Activated gamma-delta T cell treated with anti-CD3 and anti-CD28 coated beads, Interleukin-2, amount 50 U/mL, for 16 hours (primary cell): ENCODE results near the gene KCNC4.
A peak's percentile ranks its signal among the peaks of the same experiment; 100 is the strongest.

Source experiments
- DNase-seq: peaks from one replicate; pipeline ENCODE4 v3.0.0-alpha.2; 2020; ENCODE audit warnings: low read depth

Gene KCNC4

GRCh38 chr1:110189181-110189580 is 20.9 kb upstream of the KCNC4 start:
- DNase-seq, result no peak

- no peak for DNase-seq
These were observed 19.7 kb upstream of the KCNC4 start for GRCh38 chr1:110190282-110190929.

GRCh38 chr1:110192541-110192940 is 17.6 kb upstream of the KCNC4 start:
- DNase-seq, result no peak

- DNase-seq, result no peak
These were observed 14.9 kb upstream of the KCNC4 start for GRCh38 chr1:110195196-110195595.

GRCh38 chr1:110196917-110197765 is 13.0 kb upstream of the KCNC4 start:
- DNase-seq, result peak; percentile 26

GRCh38 chr1:110197905-110198629 is 12.0 kb upstream of the KCNC4 start:
- DNase-seq, result no peak

GRCh38 chr1:110198746-110199145 is 11.4 kb upstream of the KCNC4 start:
- DNase-seq, result no peak

GRCh38 chr1:110200190-110200589 is 9.9 kb upstream of the KCNC4 start:
- DNase-seq, result no peak

GRCh38 chr1:110200666-110201065 is 9.4 kb upstream of the KCNC4 start:
- no peak for DNase-seq

GRCh38 chr1:110201157-110201825 is 8.8 kb upstream of the KCNC4 start:
- DNase-seq, result no peak

GRCh38 chr1:110203021-110203661 is 7.0 kb upstream of the KCNC4 start:
- peak; percentile 63 for DNase-seq

GRCh38 chr1:110205156-110205555 is 5.0 kb upstream of the KCNC4 start:
- DNase-seq, result no peak

GRCh38 chr1:110205591-110206155 is 4.4 kb upstream of the KCNC4 start:
- no peak for DNase-seq

GRCh38 chr1:110206261-110206920 is 3.7 kb upstream of the KCNC4 start:
- no peak for DNase-seq

- DNase-seq, result peak; percentile 64
These were observed 2.3 kb upstream of the KCNC4 start for GRCh38 chr1:110207831-110208230.

GRCh38 chr1:110208916-110209645 is 1.0 kb upstream of the KCNC4 start:
- DNase-seq, result no peak

- DNase-seq, result peak; percentile 28
These were observed 736 bp downstream of the KCNC4 start for GRCh38 chr1:110210604-110211495.

GRCh38 chr1:110211496-110212168 is 1.5 kb downstream of the KCNC4 start:
- DNase-seq, result peak; percentile 9
